Mesendoderm (in vitro differentiated cells): Measurements from ENCODE around the gene SECISBP2.
"Not testable (repeated sequence)": the region's sequence is repeated elsewhere in the genome, so short reads cannot be mapped to it uniquely, and the experiment has no call there.

Source experiments
- DNase-seq: peaks from one replicate; pipeline ENCODE4 v3.0.0; 2013
- H2AK5ac ChIP-seq: 2 replicates; pipeline ENCODE4 v1.6.1; 2013; ENCODE audit warnings: low read length, inconsistent platforms
- H2BK120ac ChIP-seq: 2 replicates; pipeline ENCODE4 v1.6.1; 2013; ENCODE audit warnings: low read depth, mild to moderate bottlenecking, low read length, moderate library complexity, mixed read lengths
- H2BK15ac ChIP-seq: replicated peaks from 2 replicates; pipeline ENCODE4 v1.6.1; 2013; ENCODE audit warnings: low read depth, mild to moderate bottlenecking, moderate library complexity
- H2BK5ac ChIP-seq: 2 replicates; pipeline ENCODE4 v1.6.1; 2013; ENCODE audit warnings: low read length, inconsistent platforms
- H3K18ac ChIP-seq: 2 replicates; pipeline ENCODE4 v1.6.1; 2013; ENCODE audit warnings: mild to moderate bottlenecking, low read length, mixed read lengths
- H3K23ac ChIP-seq: one replicate; pipeline ENCODE4 v1.6.1; 2013; ENCODE audit warnings: low read length
- H3K27ac ChIP-seq: 2 replicates; pipeline ENCODE4 v1.5.1; 2013; ENCODE audit warnings: low read depth, mild to moderate bottlenecking, inconsistent platforms, low read length, moderate library complexity
- H3K27me3 ChIP-seq: 2 replicates; pipeline ENCODE4 v1.6.1; 2013; ENCODE audit warnings: low read length, control low read depth, mild to moderate bottlenecking, inconsistent platforms; ENCODE audit not compliant: insufficient read depth, poor library complexity
- H3K36me3 ChIP-seq: 2 replicates; pipeline ENCODE4 v1.6.1; 2013; ENCODE audit warnings: low read length, inconsistent platforms; ENCODE audit not compliant: control insufficient read depth, insufficient read depth
- H3K4ac ChIP-seq: one replicate; pipeline ENCODE4 v1.6.1; 2013; ENCODE audit warnings: low read depth, mild to moderate bottlenecking, low read length, moderate library complexity
- H3K4me1 ChIP-seq: 2 replicates; pipeline ENCODE4 v1.6.1; 2013; ENCODE audit warnings: low read depth, low read length, inconsistent platforms; ENCODE audit not compliant: control insufficient read depth
- H3K4me2 ChIP-seq: 2 replicates; pipeline ENCODE4 v1.6.1; 2013; ENCODE audit warnings: low read length
- H3K4me3 ChIP-seq: 2 replicates; pipeline ENCODE4 v1.5.1; 2013; ENCODE audit warnings: mild to moderate bottlenecking, low read length
- H3K56ac ChIP-seq: one replicate; pipeline ENCODE4 v1.6.1; 2013; ENCODE audit warnings: low read length
- H3K79me1 ChIP-seq: 2 replicates; pipeline ENCODE4 v1.6.1; 2013; ENCODE audit warnings: low read length, inconsistent platforms
- H3K79me2 ChIP-seq: 2 replicates; pipeline ENCODE4 v1.6.1; 2013; ENCODE audit warnings: mild to moderate bottlenecking, low read length; ENCODE audit not compliant: control insufficient read depth, insufficient read depth
- H3K9ac ChIP-seq: 2 replicates; pipeline ENCODE4 v1.6.1; 2013; ENCODE audit warnings: low read length, inconsistent platforms
- H4K5ac ChIP-seq: one replicate; pipeline ENCODE4 v1.6.1; 2013; ENCODE audit warnings: low read length
- H4K8ac ChIP-seq: one replicate; pipeline ENCODE4 v1.6.1; 2013; ENCODE audit warnings: low read depth, mild to moderate bottlenecking, control low read depth, low read length, moderate library complexity
- WGBS: extraction: QIAGEN DNeasy Blood & Tissue Kit; methylation state at CpG from one replicate; pipeline ENCODE4 v1.1.7; 2013; ENCODE audit warnings: low lambda C conversion rate, missing lambda C conversion rate; ENCODE audit not compliant: insufficient coverage; ENCODE audit errors: extremely low coverage; 5-methylcytosine and 5-hydroxymethylcytosine counted together

Gene SECISBP2

GRCh38 chr9:89339807-89340206 is 21.5 kb downstream of the SECISBP2 start:
- Histone ChIP-seq H3K36me3 (peaks cover 4% of the 10 kb centered on the region), H3K9ac (no peak overlapping the region), H3K79me2 (no peaks in the 10 kb centered on the region), H3K27ac (no peak overlapping the region), H2AK5ac (no peak overlapping the region), H4K8ac (no peak overlapping the region), H2BK120ac (no peak overlapping the region), H3K27me3 (no peaks in the 10 kb centered on the region), H3K4ac (no peak overlapping the region), H2BK5ac (no peak overlapping the region), H3K4me2 (no peak overlapping the region), H3K4me1 (no peaks in the 10 kb centered on the region), H3K56ac (no peak overlapping the region), H3K79me1 (no peaks in the 10 kb centered on the region), H3K18ac (no peak overlapping the region), H2BK15ac (no peak overlapping the region), H3K4me3 (no peak overlapping the region), H4K5ac (no peak overlapping the region), H3K23ac (no peak overlapping the region)
- WGBS: no CpG with 5 or more reads among the region's 2 CpGs
- no peak for DNase-seq

DNA sequence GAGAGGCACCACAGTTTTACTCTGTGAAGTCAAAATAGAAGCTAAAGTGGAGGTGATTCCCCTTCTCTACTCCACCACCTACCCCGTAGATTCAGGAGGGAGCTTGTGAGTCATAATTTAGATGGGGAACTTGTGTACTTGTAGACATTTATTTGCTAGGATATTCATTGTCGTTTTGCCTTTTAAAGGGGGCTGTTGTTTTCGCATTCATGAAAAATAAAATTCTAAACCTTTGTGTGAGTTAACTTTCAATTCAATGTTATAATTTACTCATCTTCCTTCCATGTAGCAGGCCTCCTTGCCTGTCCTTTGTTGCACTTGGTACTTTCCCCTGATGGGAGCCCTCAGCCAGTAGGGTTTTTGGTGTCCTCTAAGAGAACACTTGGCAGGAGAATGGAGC is 22.0 kb downstream of the SECISBP2 start:
- H3K27me3 ChIP-seq: no peaks in the 10 kb centered on the region
- H3K4me3 ChIP-seq: no peak overlapping the region
- H3K79me1 ChIP-seq: peaks cover 1% of the 10 kb centered on the region
- H3K9ac ChIP-seq: no peak overlapping the region
- no peak overlapping the region for H3K56ac ChIP-seq
- no peak overlapping the region for H3K27ac ChIP-seq
- H2BK120ac ChIP-seq: no peak overlapping the region
- no peak overlapping the region for H3K18ac ChIP-seq
- H4K8ac ChIP-seq: no peak overlapping the region
- no peak for DNase-seq
- H2BK5ac ChIP-seq: no peak overlapping the region
- no peaks in the 10 kb centered on the region for H3K79me2 ChIP-seq
- no peak overlapping the region for H4K5ac ChIP-seq
- H2BK15ac ChIP-seq: no peak overlapping the region
- no peak overlapping the region for H3K23ac ChIP-seq
- H3K4me2 ChIP-seq: no peak overlapping the region
- no CpG with 5 or more reads among the region's 3 CpGs for WGBS
- peaks cover 4% of the 10 kb centered on the region for H3K36me3 ChIP-seq
- no peak overlapping the region for H3K4ac ChIP-seq
- no peaks in the 10 kb centered on the region for H3K4me1 ChIP-seq
- H2AK5ac ChIP-seq: no peak overlapping the region

DNA sequence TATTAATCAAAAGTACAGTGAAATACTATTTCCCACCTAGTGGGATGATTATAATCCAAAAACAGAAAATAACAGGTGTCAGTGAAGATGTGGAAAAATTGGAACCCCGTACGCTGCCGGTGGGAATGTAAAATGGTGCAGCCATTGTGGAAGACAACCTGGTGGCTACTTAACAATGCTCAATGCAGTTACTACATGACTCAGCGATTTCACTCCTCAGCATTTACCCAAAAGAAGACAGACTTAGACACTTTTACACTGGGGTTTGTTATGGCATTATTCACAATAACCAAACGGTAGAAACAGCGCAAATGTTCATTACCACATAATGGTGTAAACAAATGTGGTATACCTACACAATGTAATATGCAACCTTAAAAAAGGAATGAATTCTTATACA is 23.9 kb downstream of the SECISBP2 start:
- WGBS: no CpG with 5 or more reads among the region's 6 CpGs
- no peak overlapping the region for H4K5ac ChIP-seq
- no peak overlapping the region for H2BK120ac ChIP-seq
- no peak overlapping the region for H4K8ac ChIP-seq
- H3K4me1 ChIP-seq: no peaks in the 10 kb centered on the region
- no peak overlapping the region for H3K4me3 ChIP-seq
- H2AK5ac ChIP-seq: no peak overlapping the region
- H3K4ac ChIP-seq: no peak overlapping the region
- DNase-seq: peak; percentile 14
- peaks cover 6% of the 10 kb centered on the region for H3K36me3 ChIP-seq
- no peaks in the 10 kb centered on the region for H3K27me3 ChIP-seq
- no peaks in the 10 kb centered on the region for H3K79me2 ChIP-seq
- H3K79me1 ChIP-seq: peaks cover 1% of the 10 kb centered on the region
- no peak overlapping the region for H3K9ac ChIP-seq
- H3K18ac ChIP-seq: no peak overlapping the region
- no peak overlapping the region for H3K23ac ChIP-seq
- H2BK5ac ChIP-seq: no peak overlapping the region
- no peak overlapping the region for H3K4me2 ChIP-seq
- H3K56ac ChIP-seq: no peak overlapping the region
- no peak overlapping the region for H3K27ac ChIP-seq
- H2BK15ac ChIP-seq: no peak overlapping the region

DNA sequence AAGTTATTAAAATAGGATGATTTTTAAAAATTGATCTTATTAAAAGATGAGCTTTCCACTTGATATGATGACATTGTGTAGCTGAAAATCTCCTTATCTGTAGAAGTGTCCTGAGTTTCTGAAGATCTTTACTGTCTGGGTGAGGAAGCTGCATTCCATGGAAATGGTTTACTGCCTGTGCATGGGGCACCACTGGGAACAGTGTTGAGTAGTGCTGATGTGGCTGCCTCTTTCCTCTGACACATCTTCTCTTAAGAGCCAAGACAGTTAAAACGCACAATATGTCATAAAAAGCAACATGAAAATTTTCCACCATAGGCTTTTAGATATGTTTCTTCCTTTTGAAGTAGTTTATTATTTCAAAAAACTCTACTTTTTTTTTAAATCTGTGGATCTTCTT is 24.6 kb downstream of the SECISBP2 start:
- H3K23ac ChIP-seq: no peak overlapping the region
- peaks cover 3% of the 10 kb centered on the region for H3K36me3 ChIP-seq
- no peak overlapping the region for H3K4ac ChIP-seq
- no peak overlapping the region for H3K4me3 ChIP-seq
- no peak overlapping the region for H3K9ac ChIP-seq
- H3K79me1 ChIP-seq: peaks cover 1% of the 10 kb centered on the region
- H3K18ac ChIP-seq: no peak overlapping the region
- no peak overlapping the region for H4K5ac ChIP-seq
- H3K56ac ChIP-seq: no peak overlapping the region
- H3K27me3 ChIP-seq: no peaks in the 10 kb centered on the region
- peak; percentile 15 for DNase-seq
- no peak overlapping the region for H4K8ac ChIP-seq
- no CpG with 5 or more reads among the region's 1 CpG for WGBS
- no peak overlapping the region for H2BK5ac ChIP-seq
- no peak overlapping the region for H2BK120ac ChIP-seq
- no peak overlapping the region for H2BK15ac ChIP-seq
- H3K79me2 ChIP-seq: no peaks in the 10 kb centered on the region
- no peak overlapping the region for H2AK5ac ChIP-seq
- H3K4me2 ChIP-seq: no peak overlapping the region
- H3K27ac ChIP-seq: no peak overlapping the region
- H3K4me1 ChIP-seq: no peaks in the 10 kb centered on the region

- not testable (repeated sequence) for H2AK5ac ChIP-seq, H3K9ac ChIP-seq, H4K8ac ChIP-seq, H3K4me2 ChIP-seq, H3K79me1 ChIP-seq, H3K27me3 ChIP-seq, H3K36me3 ChIP-seq, H2BK15ac ChIP-seq, H3K79me2 ChIP-seq, H3K18ac ChIP-seq, H3K27ac ChIP-seq, H3K23ac ChIP-seq, H2BK5ac ChIP-seq, H3K4me3 ChIP-seq, H3K4me1 ChIP-seq, H3K56ac ChIP-seq, DNase-seq, H2BK120ac ChIP-seq, H4K5ac ChIP-seq, H3K4ac ChIP-seq
- no CpG with 5 or more reads among the region's 7 CpGs for WGBS
These were observed 25.5 kb downstream of the SECISBP2 start for GRCh38 chr9:89343812-89344211.

DNA sequence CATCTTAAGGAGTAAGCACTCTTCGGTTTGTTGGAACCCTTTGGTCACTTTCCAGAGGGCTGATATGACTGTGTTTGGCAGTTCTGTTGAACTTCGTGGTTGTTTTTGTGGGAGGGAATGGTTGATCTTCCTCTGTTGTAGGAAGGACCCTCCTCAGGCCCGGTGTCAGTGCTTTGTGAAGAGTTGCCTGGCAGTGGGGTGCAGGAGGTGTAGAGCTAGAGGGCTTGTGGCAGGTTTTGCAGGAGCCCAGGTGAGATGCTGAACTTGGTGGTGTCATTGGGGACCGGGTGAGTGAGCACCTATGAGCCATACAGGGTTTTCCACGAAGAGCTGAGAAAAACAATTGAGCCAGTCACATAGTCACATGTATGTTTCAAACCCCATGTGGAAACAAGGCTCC is 27.2 kb downstream of the SECISBP2 start:
- Histone ChIP-seq H3K9ac (no peak overlapping the region), H3K79me2 (no peaks in the 10 kb centered on the region), H3K56ac (no peak overlapping the region), H4K8ac (no peak overlapping the region), H3K79me1 (peaks cover 1% of the 10 kb centered on the region), H3K36me3 (peaks cover 9% of the 10 kb centered on the region), H3K4me3 (no peak overlapping the region), H4K5ac (no peak overlapping the region), H2BK15ac (no peak overlapping the region), H3K27ac (no peak overlapping the region), H3K4me1 (no peaks in the 10 kb centered on the region), H3K18ac (no peak overlapping the region), H2AK5ac (no peak overlapping the region), H3K27me3 (no peaks in the 10 kb centered on the region), H3K23ac (no peak overlapping the region), H3K4ac (no peak overlapping the region), H2BK120ac (no peak overlapping the region), H2BK5ac (no peak overlapping the region), H3K4me2 (no peak overlapping the region)
- DNase-seq: no peak
- WGBS: no CpG with 5 or more reads among the region's 5 CpGs
